ENCODE data around the gene ALS2. TPM values are rescaled to one million over a fixed set of nuclear protein-coding genes. Genes with fewer than 3 reads are reported as not detected.
"Not testable (repeated sequence)": the region's sequence is repeated elsewhere in the genome, so short reads cannot be mapped to it uniquely, and the experiment has no call there.

ALS2 gene
- total and polyA plus RNA-seq, 2 donors from 2014 or later = 7.1 to 24.4 TPM

- intact Hi-C loops (cut with DNase I) = no loop called here
- no peak overlapping the region for H3K27ac ChIP-seq (ENCODE audit: low read depth in 2 of 2, low read length in 2 of 2)
- no peak overlapping the region for H3K4me3 ChIP-seq (ENCODE audit: low read length in 3 of 3)
- H3K36me3 ChIP-seq (ENCODE audit: control insufficient read depth in 2 of 3, insufficient read depth in 3 of 3, low read length in 3 of 3) = peaks cover 0 to 3% (median 2%) of the 10 kb centered on the region in 3 donors
- H3K9ac ChIP-seq (ENCODE audit: low read length in 3 of 3) = no peak overlapping the region
- H3K4me1 ChIP-seq (ENCODE audit: control insufficient read depth in 2 of 3, insufficient read depth in 2 of 3, low read depth in 1 of 3, low read length in 3 of 3) = no peaks in the 10 kb centered on the region
- H3K9me3 ChIP-seq (ENCODE audit: control insufficient read depth in 2 of 3, insufficient read depth in 1 of 3, low read length in 3 of 3) = no peaks in the 10 kb centered on the region
- DNase-seq (no peak), FAIRE-seq (no peak)
- no peaks in the 10 kb centered on the region for H3K27me3 ChIP-seq (ENCODE audit: control insufficient read depth, insufficient read depth, low read length)
- TF ChIP-seq CTCF (IDR thresholded peaks at IDR 0.05; ENCODE audit: borderline replicate concordance, extremely low read depth, insufficient read depth) = no peak
Observed at GRCh38 chr2:201769666-201770373, 10.9 kb downstream of the ALS2 start.

GRCh38 chr2:201768918-201769317, 11.8 kb downstream of the ALS2 start:
- no peak for TF ChIP-seq CTCF (IDR thresholded peaks at IDR 0.05; ENCODE audit: borderline replicate concordance, extremely low read depth, insufficient read depth)
- Histone ChIP-seq H3K9ac (ENCODE audit: low read length in 3 of 3) (no peak overlapping the region), H3K4me1 (ENCODE audit: control insufficient read depth in 2 of 3, insufficient read depth in 2 of 3, low read depth in 1 of 3, low read length in 3 of 3) (no peaks in the 10 kb centered on the region), H3K27ac (ENCODE audit: low read depth in 2 of 2, low read length in 2 of 2) (no peak overlapping the region), H3K36me3 (ENCODE audit: control insufficient read depth in 2 of 3, insufficient read depth in 3 of 3, low read length in 3 of 3) (peaks cover 0 to 3% (median 2%) of the 10 kb centered on the region in 3 donors), H3K9me3 (ENCODE audit: control insufficient read depth in 2 of 3, insufficient read depth in 1 of 3, low read length in 3 of 3) (no peaks in the 10 kb centered on the region), H3K27me3 (ENCODE audit: control insufficient read depth, insufficient read depth, low read length) (no peaks in the 10 kb centered on the region), H3K4me3 (ENCODE audit: low read length in 3 of 3) (no peak overlapping the region)
- no peak for FAIRE-seq
- intact Hi-C loops (cut with DNase I) = no loop called here
- DNase-seq = no peak

GRCh38 chr2:201765799-201766198, 14.9 kb downstream of the ALS2 start:
- Histone ChIP-seq H3K4me1 (ENCODE audit: control insufficient read depth in 2 of 3, insufficient read depth in 2 of 3, low read depth in 1 of 3, low read length in 3 of 3) (no peaks in the 10 kb centered on the region), H3K4me3 (ENCODE audit: low read length in 3 of 3) (no peak overlapping the region), H3K36me3 (ENCODE audit: control insufficient read depth in 2 of 3, insufficient read depth in 3 of 3, low read length in 3 of 3) (peaks cover 0 to 20% (median 14%) of the 10 kb centered on the region in 3 donors), H3K27ac (ENCODE audit: low read depth in 2 of 2, low read length in 2 of 2) (no peak overlapping the region), H3K9me3 (ENCODE audit: control insufficient read depth in 2 of 3, insufficient read depth in 1 of 3, low read length in 3 of 3) (no peaks in the 10 kb centered on the region), H3K27me3 (ENCODE audit: control insufficient read depth, insufficient read depth, low read length) (no peaks in the 10 kb centered on the region), H3K9ac (ENCODE audit: low read length in 3 of 3) (no peak overlapping the region)
- no peak for DNase-seq
- no peak for FAIRE-seq
- intact Hi-C loops (cut with DNase I) = no loop called here
- no peak for TF ChIP-seq CTCF (IDR thresholded peaks at IDR 0.05; ENCODE audit: borderline replicate concordance, extremely low read depth, insufficient read depth)

- intact Hi-C loops (cut with DNase I) = not testable (repeated sequence)
Observed at GRCh38 chr2:201764469-201764868, 16.3 kb downstream of the ALS2 start.

More at GRCh38 chr2:201764469-201764868, 16.3 kb downstream of the ALS2 start:
- not testable (repeated sequence) for H3K27me3 ChIP-seq (ENCODE audit: control insufficient read depth, insufficient read depth, low read length); H3K4me3 ChIP-seq (ENCODE audit: low read length in 3 of 3); H3K27ac ChIP-seq (ENCODE audit: low read depth in 2 of 2, low read length in 2 of 2); FAIRE-seq; H3K4me1 ChIP-seq (ENCODE audit: control insufficient read depth in 2 of 3, insufficient read depth in 2 of 3, low read depth in 1 of 3, low read length in 3 of 3); H3K9me3 ChIP-seq (ENCODE audit: control insufficient read depth in 2 of 3, insufficient read depth in 1 of 3, low read length in 3 of 3); DNase-seq; H3K9ac ChIP-seq (ENCODE audit: low read length in 3 of 3)
- peaks cover 0 to 21% (median 15%) of the 10 kb centered on the region in 3 donors for H3K36me3 ChIP-seq (ENCODE audit: control insufficient read depth in 2 of 3, insufficient read depth in 3 of 3, low read length in 3 of 3)

Data from kidney (tissue), 14 donors.